ENCODE data around the gene XRCC6. TPM values are rescaled to one million over a fixed set of nuclear protein-coding genes. Genes with fewer than 3 reads are reported as not detected.
"Not testable (repeated sequence)": the region's sequence is repeated elsewhere in the genome, so short reads cannot be mapped to it uniquely, and the experiment has no call there.

Gene XRCC6
- total RNA-seq: 250 and 283 TPM in 2 replicates
- 423 and 442 TPM in 2 replicates for polyA plus RNA-seq

- Histone ChIP-seq H3K27me3 (no peaks in the 10 kb centered on the region), H3K4me3 (peak within 1 kb of the TSS; percentile 74), H3K36me3 (peaks cover 23% of the 10 kb centered on the region), H3K4me1 (ENCODE audit: low read depth) (peaks cover 11% of the 10 kb centered on the region), H3K27ac (peak within 1 kb of the TSS; percentile 97), H3K9me3 (ENCODE audit: low read depth) (no peaks in the 10 kb centered on the region)
- TF ChIP-seq CTCF (IDR thresholded peaks at IDR 0.05; ENCODE audit: low read depth, low read length): no peak
- peak; percentile 100 for DNase-seq (ENCODE audit: low read depth in 1 of 2, low spot score in 1 of 2)
These were observed at the start of gene XRCC6 for GRCh38 chr22:41621099-41621910. XRCC6 (plus strand) TSS chr22:41621295; CDS start chr22:41622005, 710 bp downstream.

- Histone ChIP-seq H3K4me1 (ENCODE audit: low read depth) (no peaks in the 10 kb centered on the region), H3K4me3 (no peak overlapping the region), H3K27ac (no peak overlapping the region), H3K36me3 (no peaks in the 10 kb centered on the region), H3K27me3 (no peaks in the 10 kb centered on the region), H3K9me3 (ENCODE audit: low read depth) (no peaks in the 10 kb centered on the region)
- no peak for TF ChIP-seq CTCF (IDR thresholded peaks at IDR 0.05; ENCODE audit: low read depth, low read length)
- DNase-seq (ENCODE audit: low read depth in 1 of 2, low spot score in 1 of 2): no peak
These were observed 49.3 kb upstream of the XRCC6 start for GRCh38 chr22:41571786-41572185.

GRCh38 chr22:41572305-41572704 is 48.8 kb upstream of the XRCC6 start:
- not testable (repeated sequence) for DNase-seq (ENCODE audit: low read depth in 1 of 2, low spot score in 1 of 2); H3K27ac ChIP-seq; H3K36me3 ChIP-seq; H3K9me3 ChIP-seq (ENCODE audit: low read depth); H3K4me3 ChIP-seq; H3K27me3 ChIP-seq; H3K4me1 ChIP-seq (ENCODE audit: low read depth)

- no peaks in the 10 kb centered on the region for H3K4me1 ChIP-seq (ENCODE audit: low read depth)
- no peaks in the 10 kb centered on the region for H3K27me3 ChIP-seq
- no peak for DNase-seq (ENCODE audit: low read depth in 1 of 2, low spot score in 1 of 2)
- H3K4me3 ChIP-seq: no peak overlapping the region
- no peaks in the 10 kb centered on the region for H3K36me3 ChIP-seq
- no peak for TF ChIP-seq CTCF (IDR thresholded peaks at IDR 0.05; ENCODE audit: low read depth, low read length)
- H3K27ac ChIP-seq: no peak overlapping the region
- H3K9me3 ChIP-seq (ENCODE audit: low read depth): no peaks in the 10 kb centered on the region
These were observed 47.4 kb upstream of the XRCC6 start for GRCh38 chr22:41573677-41574076.

GRCh38 chr22:41574847-41575381 is 46.2 kb upstream of the XRCC6 start:
- DNase-seq (ENCODE audit: low read depth in 1 of 2, low spot score in 1 of 2): peak in 1 of 2 donors; percentile 38
- Histone ChIP-seq H3K9me3 (ENCODE audit: low read depth) (no peaks in the 10 kb centered on the region), H3K4me3 (no peak overlapping the region), H3K27ac (no peak overlapping the region), H3K27me3 (no peaks in the 10 kb centered on the region), H3K36me3 (no peaks in the 10 kb centered on the region), H3K4me1 (ENCODE audit: low read depth) (no peaks in the 10 kb centered on the region)
- TF ChIP-seq CTCF (IDR thresholded peaks at IDR 0.05; ENCODE audit: low read depth, low read length): no peak

- DNase-seq (ENCODE audit: low read depth in 1 of 2, low spot score in 1 of 2): no peak
- Histone ChIP-seq H3K4me3 (no peak overlapping the region), H3K36me3 (no peaks in the 10 kb centered on the region), H3K4me1 (ENCODE audit: low read depth) (no peaks in the 10 kb centered on the region), H3K9me3 (ENCODE audit: low read depth) (no peaks in the 10 kb centered on the region), H3K27ac (no peak overlapping the region), H3K27me3 (no peaks in the 10 kb centered on the region)
- TF ChIP-seq CTCF (IDR thresholded peaks at IDR 0.05; ENCODE audit: low read depth, low read length): no peak
These were observed 45.6 kb upstream of the XRCC6 start for GRCh38 chr22:41575533-41575932.
